CD14-positive monocyte (primary cell): ENCODE data around the gene PPP1R13L. TPM values are rescaled to one million over a fixed set of nuclear protein-coding genes. Genes with fewer than 3 reads are reported as not detected.
A peak's percentile ranks its signal among the peaks of the same experiment; 100 is the strongest.

ENCODE experiments used
- DNase-seq, 3 donors: peaks; one replicate each; pipeline ENCODE4 v3.0.0-alpha.2; 2011 to 2022
- H2AFZ ChIP-seq: 2 replicates; pipeline ENCODE4 v1.6.0; 2012; ENCODE audit warnings: mild to moderate bottlenecking, low read depth, low read length, inconsistent platforms; ENCODE audit not compliant: insufficient read depth, poor library complexity, severe bottlenecking
- H3K27ac ChIP-seq, 2 donors: 1 replicate in 1 of 2; 2 replicates in 1 of 2; pipeline ENCODE4 v1.5.1; 2012 to 2013; ENCODE audit warnings: low read length in 2 of 2, control low read depth in 1 of 2, inconsistent platforms in 1 of 2, low read depth in 1 of 2, mild to moderate bottlenecking in 1 of 2
- H3K27me3 ChIP-seq, 2 donors: one replicate each; pipeline versions ENCODE4 v1.6.0 to v1.6.1; 2011 to 2013; ENCODE audit warnings: low read length in 2 of 2; ENCODE audit not compliant: control insufficient read depth in 2 of 2, insufficient read depth in 2 of 2
- H3K36me3 ChIP-seq, 2 donors: replicated peaks in 1 of 2; 1 replicate in 1 of 2; 2 replicates in 1 of 2; pipeline versions ENCODE4 v1.5.1 to v1.6.1; 2012 to 2013; ENCODE audit warnings: low read length in 2 of 2, control low read depth in 1 of 2, inconsistent platforms in 1 of 2, mild to moderate bottlenecking in 1 of 2; ENCODE audit not compliant: insufficient read depth in 2 of 2, control insufficient read depth in 1 of 2
- H3K4me1 ChIP-seq, 2 donors: 1 replicate in 1 of 2; 2 replicates in 1 of 2; pipeline versions ENCODE4 v1.5.1 to v1.6.1; 2012 to 2013; ENCODE audit warnings: low read length in 2 of 2, control low read depth in 1 of 2, inconsistent platforms in 1 of 2, mild to moderate bottlenecking in 1 of 2, moderate library complexity in 1 of 2; ENCODE audit not compliant: insufficient read depth in 2 of 2, control insufficient read depth in 1 of 2
- H3K4me2 ChIP-seq: replicated peaks from 2 replicates; pipeline ENCODE3; 2012; ENCODE audit warnings: low read length, moderate library complexity, mild to moderate bottlenecking; ENCODE audit not compliant: poor library complexity, severe bottlenecking; ENCODE audit errors: extremely low read depth
- H3K4me3 ChIP-seq, 3 experiments: fragments of 200-600 bp in 1 of 3; sonication (generic) in 1 of 3; replicated peaks in 1 of 3; 1 replicate in 2 of 3; 2 replicates in 1 of 3; pipeline ENCODE4 v1.5.1; 2011 to 2013; ENCODE audit warnings: low read length in 3 of 3, mild to moderate bottlenecking in 3 of 3, control low read depth in 2 of 3, low read depth in 2 of 3, inconsistent platforms in 1 of 3, moderate library complexity in 1 of 3
- H3K79me2 ChIP-seq: 2 replicates; pipeline ENCODE4 v1.6.0; 2012; ENCODE audit warnings: mild to moderate bottlenecking, control low read depth, inconsistent platforms, low read length, moderate library complexity; ENCODE audit not compliant: insufficient read depth
- H3K9ac ChIP-seq: 2 replicates; pipeline ENCODE4 v1.6.0; 2017; ENCODE audit warnings: low read length, mild to moderate bottlenecking; ENCODE audit not compliant: insufficient read depth, poor library complexity, severe bottlenecking
- H3K9me3 ChIP-seq, 2 donors: replicated peaks in 1 of 2; 1 replicate in 1 of 2; 2 replicates in 1 of 2; pipeline versions ENCODE4 v1.5.1 to v1.6.1; 2012 to 2013; ENCODE audit warnings: low read length in 2 of 2, control low read depth in 1 of 2; ENCODE audit not compliant: control insufficient read depth in 1 of 2, insufficient read depth in 1 of 2
- H4K20me1 ChIP-seq: 2 replicates; pipeline ENCODE4 v1.6.0; 2012; ENCODE audit warnings: mild to moderate bottlenecking, low read length, control low read depth, moderate library complexity; ENCODE audit not compliant: insufficient read depth
- H3K27ac Mint-ChIP-seq, 7 donors: one replicate each; pipeline ENCODE4 v1.8.0; 2020; ENCODE audit warnings: mild to moderate bottlenecking in 7 of 7, mixed read lengths in 7 of 7, moderate library complexity in 6 of 7, inconsistent platforms in 2 of 7
- H3K27me3 Mint-ChIP-seq, 3 donors: one replicate each; pipeline ENCODE4 v1.8.0; 2021 to 2022; ENCODE audit warnings: low read depth in 3 of 3, mild to moderate bottlenecking in 3 of 3, mixed read lengths in 3 of 3, moderate library complexity in 3 of 3, inconsistent platforms in 1 of 3
- H3K36me3 Mint-ChIP-seq, 2 donors: one replicate each; pipeline ENCODE4 v1.8.0; 2020; ENCODE audit warnings: mixed read lengths in 2 of 2, inconsistent platforms in 1 of 2, mild to moderate bottlenecking in 1 of 2
- H3K4me1 Mint-ChIP-seq: one replicate; pipeline ENCODE4 v1.8.0; 2020; ENCODE audit warnings: mild to moderate bottlenecking, mixed read lengths
- H3K4me3 Mint-ChIP-seq, 2 donors: one replicate each; pipeline ENCODE4 v1.8.0; 2020; ENCODE audit warnings: mild to moderate bottlenecking in 2 of 2, mixed read lengths in 2 of 2, moderate library complexity in 1 of 2
- H3K9me3 Mint-ChIP-seq, 7 donors: one replicate each; pipeline ENCODE4 v1.8.0; 2020 to 2022; ENCODE audit warnings: mixed read lengths in 7 of 7, mild to moderate bottlenecking in 6 of 7, moderate library complexity in 6 of 7, inconsistent platforms in 2 of 7
- WGBS: methylation state at CpG from one replicate; pipeline ENCODE4 v1.1.5; 2013; ENCODE audit warnings: missing lambda C conversion rate; ENCODE audit not compliant: insufficient coverage; 5-methylcytosine and 5-hydroxymethylcytosine counted together
- intact Hi-C, 2 donors: fragments of 100-400 bp; cut with micrococcal nuclease; formaldehyde crosslinking; loops; one replicate each; pipeline versions ENCODE4 v1.15.0 to v1.15.1; 2023
- polyA plus RNA-seq, 3 donors: library from polyadenylated mRNA; depleted of rRNA in 1 of 3; unstranded in 2 of 3; stranded (reverse) in 1 of 3; fragments of 300-500 nt in 2 of 3; fragments of >200 nt in 1 of 3; fragmentation: Illumina TruSeq in 2 of 3; gene quantifications; 1 replicate in 2 of 3; 2 replicates in 1 of 3; pipeline ENCODE4 v1.2.3, GENCODE V29; 2012 to 2021
- TF ChIP-seq, protein P1 (sequence below): fragments of 200-600 bp; IDR thresholded peaks from one replicate; pipeline ENCODE4 v1.8.0; 2022; ENCODE audit warnings: antibody characterized with exemption, mild to moderate bottlenecking

Gene PPP1R13L
- polyA plus RNA-seq, 3 donors, result 0.18 to 1.8 (median 0.45) TPM

DNA sequence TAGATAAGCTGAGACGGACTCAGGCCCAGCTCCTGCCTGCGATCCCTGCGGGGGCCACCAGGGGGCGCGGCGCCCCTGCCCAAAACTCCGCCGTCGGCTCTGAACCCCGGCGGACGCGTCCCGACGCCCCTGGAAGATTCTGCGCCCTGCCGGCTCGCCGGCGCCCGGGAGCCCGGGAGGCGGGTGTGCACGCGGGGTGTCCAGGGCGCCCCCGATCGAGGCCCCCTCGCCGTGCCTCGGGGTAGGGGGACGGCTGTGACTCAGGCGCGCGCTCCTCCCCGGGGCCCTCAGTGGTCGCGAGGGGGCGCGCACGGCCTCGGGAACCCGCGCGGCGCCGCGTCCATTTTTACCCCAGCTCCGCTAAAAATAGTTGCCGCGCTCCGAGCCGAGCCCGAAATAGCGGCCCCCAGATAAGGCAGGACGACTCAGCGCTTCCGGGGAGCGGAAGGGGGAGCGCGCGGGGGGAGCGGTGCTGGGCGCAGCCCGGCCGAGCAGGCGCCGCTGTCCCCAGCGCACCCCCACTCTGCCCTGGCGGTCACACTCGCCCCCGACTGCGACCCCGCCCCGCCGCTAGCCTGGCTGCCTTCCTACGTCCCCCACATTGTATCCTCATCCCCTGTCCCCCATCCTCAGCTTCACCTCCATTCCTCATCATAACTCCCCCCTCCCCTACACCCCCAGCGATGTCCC is 34.8 kb upstream of the PPP1R13L start:
- Histone ChIP-seq H3K9me3 (no peaks in the 10 kb centered on the region), H3K27ac (peak overlapping the region in 1 of 2 donors; percentile 73), H3K27me3 (peaks cover 0 to under 1% of the 10 kb centered on the region in 2 donors), H4K20me1 (no peaks in the 10 kb centered on the region), H2AFZ (peak overlapping the region; percentile 77), H3K4me1 (peaks cover 40 to 52% of the 10 kb centered on the region in 2 donors), H3K79me2 (no peaks in the 10 kb centered on the region), H3K4me2 (peak overlapping the region; percentile 78), H3K9ac (peak overlapping the region; percentile 76), H3K4me3 (peak overlapping the region in 2 of 3 experiments; percentile 49 to 73), H3K36me3 (no peaks in the 10 kb centered on the region)
- under 1% methylated on average over 71 of the region's 78 CpGs for WGBS
- TF ChIP-seq, protein P1, sequence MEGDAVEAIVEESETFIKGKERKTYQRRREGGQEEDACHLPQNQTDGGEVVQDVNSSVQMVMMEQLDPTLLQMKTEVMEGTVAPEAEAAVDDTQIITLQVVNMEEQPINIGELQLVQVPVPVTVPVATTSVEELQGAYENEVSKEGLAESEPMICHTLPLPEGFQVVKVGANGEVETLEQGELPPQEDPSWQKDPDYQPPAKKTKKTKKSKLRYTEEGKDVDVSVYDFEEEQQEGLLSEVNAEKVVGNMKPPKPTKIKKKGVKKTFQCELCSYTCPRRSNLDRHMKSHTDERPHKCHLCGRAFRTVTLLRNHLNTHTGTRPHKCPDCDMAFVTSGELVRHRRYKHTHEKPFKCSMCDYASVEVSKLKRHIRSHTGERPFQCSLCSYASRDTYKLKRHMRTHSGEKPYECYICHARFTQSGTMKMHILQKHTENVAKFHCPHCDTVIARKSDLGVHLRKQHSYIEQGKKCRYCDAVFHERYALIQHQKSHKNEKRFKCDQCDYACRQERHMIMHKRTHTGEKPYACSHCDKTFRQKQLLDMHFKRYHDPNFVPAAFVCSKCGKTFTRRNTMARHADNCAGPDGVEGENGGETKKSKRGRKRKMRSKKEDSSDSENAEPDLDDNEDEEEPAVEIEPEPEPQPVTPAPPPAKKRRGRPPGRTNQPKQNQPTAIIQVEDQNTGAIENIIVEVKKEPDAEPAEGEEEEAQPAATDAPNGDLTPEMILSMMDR, result peak; percentile 100
- Mint-ChIP-seq H3K36me3 (peaks cover 5% of the 10 kb centered on the region in 2 donors), H3K27me3 (peaks cover 0 to 4% (median 1%) of the 10 kb centered on the region in 3 donors), H3K9me3 (peaks cover 0 to 5% (median 2%) of the 10 kb centered on the region in 7 donors), H3K4me1 (peaks cover 40% of the 10 kb centered on the region), H3K4me3 (peak overlapping the region; percentile 69 to 73), H3K27ac (peak overlapping the region in 6 of 7 donors; percentile 78 to 93 (median 86))
- peak; percentile 82 to 90 (median 87) for DNase-seq
- intact Hi-C loops, result loop anchor here (1.0 to 2.0 kb wide), 4 partner anchors 8 to 39 kb away; no protein-coding TSS in a partner anchor

DNA sequence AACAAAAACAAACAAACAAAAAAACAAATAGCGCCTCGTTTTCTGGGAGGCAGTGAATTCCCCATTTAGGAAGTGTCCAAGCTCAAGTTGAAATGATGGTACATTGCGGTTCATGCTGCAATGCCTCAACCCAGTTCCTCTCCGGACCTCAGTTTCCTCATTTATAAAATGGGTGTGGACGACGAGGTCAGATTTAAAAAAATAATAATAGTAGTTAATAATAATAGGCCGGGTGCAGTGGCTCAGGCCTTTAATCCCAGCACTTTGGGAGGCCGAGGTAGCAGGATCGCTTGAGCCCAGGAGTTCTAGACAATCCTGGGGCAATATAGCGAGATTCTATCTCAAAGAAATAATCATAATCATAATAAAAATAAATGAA is 34.3 kb upstream of the PPP1R13L start:
- H3K9ac ChIP-seq, result peak overlapping the region; percentile 76
- Mint-ChIP-seq H3K4me1 (peaks cover 35% of the 10 kb centered on the region), H3K36me3 (peaks cover 5% of the 10 kb centered on the region in 2 donors), H3K27me3 (peaks cover 0 to 4% (median 1%) of the 10 kb centered on the region in 3 donors), H3K9me3 (peaks cover 0 to 5% (median 0%) of the 10 kb centered on the region in 7 donors), H3K27ac (peak overlapping the region; percentile 42 to 88 (median 80)), H3K4me3 (peak overlapping the region in 1 of 2 donors; percentile 41)
- no peaks in the 10 kb centered on the region for H4K20me1 ChIP-seq
- peak overlapping the region in 1 of 2 donors; percentile 73 for H3K27ac ChIP-seq
- H2AFZ ChIP-seq, result no peak overlapping the region
- H3K4me3 ChIP-seq, result peak overlapping the region in 2 of 3 experiments; percentile 49 to 73
- H3K4me1 ChIP-seq, result peaks cover 36 to 46% of the 10 kb centered on the region in 2 donors
- intact Hi-C loops, result loop anchor here (1.0 to 2.0 kb wide), 4 partner anchors 8 to 40 kb away; no protein-coding TSS in a partner anchor
- no CpG with 5 or more reads among the region's 10 CpGs for WGBS
- no peaks in the 10 kb centered on the region for H3K36me3 ChIP-seq
- TF ChIP-seq, protein P1, result no peak
- DNase-seq, result peak; percentile 39 to 82 (median 70)
- H3K27me3 ChIP-seq, result no peaks in the 10 kb centered on the region
- peak overlapping the region; percentile 78 for H3K4me2 ChIP-seq
- no peaks in the 10 kb centered on the region for H3K9me3 ChIP-seq
- no peaks in the 10 kb centered on the region for H3K79me2 ChIP-seq
